WI38 (cell line): ENCODE measurements around the gene KLRC3.
"Not testable (repeated sequence)": the region's sequence is repeated elsewhere in the genome, so short reads cannot be mapped to it uniquely, and the experiment has no call there.

ENCODE experiments used
- H3K4me3 ChIP-seq: 2 replicates; pipeline ENCODE4 v1.5.1; 2011; ENCODE audit warnings: low read depth, mild to moderate bottlenecking, control low read depth, low read length
- CTCF ChIP-seq: IDR thresholded peaks from 2 replicates; pipeline ENCODE4 v1.5.1; 2012; ENCODE audit warnings: low read depth, mild to moderate bottlenecking, control low read depth, low read length

Gene KLRC3

DNA sequence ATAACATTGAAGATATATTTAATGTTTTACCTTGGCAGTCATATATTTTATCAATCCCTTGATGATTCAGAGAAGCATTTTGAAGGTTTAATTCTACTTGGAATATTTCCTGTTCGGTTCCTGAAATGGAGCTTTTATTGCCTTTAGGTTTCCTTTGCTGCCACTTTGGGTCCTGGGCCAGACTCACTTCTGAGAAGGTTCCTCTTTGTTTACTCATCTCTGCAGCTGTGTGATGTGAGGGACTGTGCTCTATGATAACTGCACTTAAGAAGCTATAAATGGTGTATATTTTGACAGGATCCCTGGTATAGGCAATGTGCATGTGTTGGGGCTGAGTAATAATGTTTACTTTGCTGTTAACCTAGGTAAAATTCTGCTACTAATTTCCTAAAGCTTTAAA, at the start of gene KLRC3:
Gene KLRC3, minus strand, starts transcription at position 262 of the 400 bp plus-strand sequence. Its CDS starts 45 bp downstream, at position 217.
- not testable (repeated sequence) for H3K4me3 ChIP-seq

GRCh38 chr12:10469701-10470100, 49.3 kb upstream of the KLRC3 start:
- no peak overlapping the region for H3K4me3 ChIP-seq
- TF ChIP-seq CTCF, result no peak

DNA sequence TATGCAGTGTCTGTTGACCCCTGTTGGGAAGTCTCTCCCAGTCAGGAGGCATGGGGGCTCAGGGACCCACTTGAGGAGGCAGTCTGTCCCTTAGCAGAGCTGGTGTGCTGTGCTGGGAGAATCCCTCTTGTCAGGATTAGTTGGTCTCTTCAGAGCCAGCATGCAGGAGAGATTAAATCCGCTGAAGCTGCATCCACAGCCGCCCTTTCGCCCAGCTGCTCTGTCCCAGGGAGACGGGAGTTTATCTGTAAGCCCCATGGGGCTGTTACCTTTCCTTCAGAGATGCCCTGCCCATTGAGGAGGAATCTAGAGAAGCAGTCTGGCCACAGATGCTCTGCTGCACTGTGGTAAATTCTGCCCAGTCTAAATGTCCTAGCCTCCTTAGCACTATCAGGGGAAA, 45.9 kb upstream of the KLRC3 start:
- no peak for TF ChIP-seq CTCF
- no peak overlapping the region for H3K4me3 ChIP-seq

GRCh38 chr12:10457760-10458159, 37.4 kb upstream of the KLRC3 start:
- TF ChIP-seq CTCF, result no peak
- no peak overlapping the region for H3K4me3 ChIP-seq

DNA sequence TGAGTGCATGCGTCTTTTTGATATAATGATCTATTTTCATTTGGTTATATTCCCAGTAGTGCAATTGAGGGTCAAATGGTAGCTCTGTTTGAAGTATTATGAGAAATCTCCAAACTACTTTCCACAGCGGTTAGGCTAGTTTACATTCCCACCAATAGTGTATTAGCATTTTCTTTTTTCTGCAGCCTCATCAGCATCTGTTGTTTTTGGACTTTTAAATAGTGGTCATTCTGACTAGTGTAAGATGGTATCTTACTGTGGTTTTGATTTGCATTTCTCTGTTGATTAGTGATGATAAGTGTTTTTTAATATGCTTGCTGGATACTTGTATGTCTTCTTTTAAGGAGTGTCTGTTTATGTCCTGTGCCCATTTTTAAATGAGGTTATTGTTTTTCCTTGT, 36.5 kb upstream of the KLRC3 start:
- TF ChIP-seq CTCF, result no peak
- no peak overlapping the region for H3K4me3 ChIP-seq

DNA sequence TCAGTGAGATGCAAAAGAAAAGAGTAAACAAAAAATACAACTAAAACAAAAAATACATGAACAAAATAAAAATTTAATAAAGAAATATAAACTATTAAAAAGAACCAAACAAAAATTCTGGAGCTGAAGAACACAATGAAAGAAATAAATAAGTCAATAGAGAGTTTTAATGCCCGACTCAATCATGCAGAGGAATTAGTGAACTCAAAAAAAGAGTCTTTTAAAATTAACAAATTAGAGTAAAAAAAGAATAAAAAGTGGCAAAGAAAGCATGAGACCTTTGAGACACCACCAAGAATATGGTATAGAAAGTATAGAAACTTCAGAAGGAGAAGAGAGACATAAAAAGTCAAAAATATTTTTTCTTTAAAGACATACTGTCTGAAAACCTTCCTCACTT, 35.4 kb upstream of the KLRC3 start:
- TF ChIP-seq CTCF, result no peak
- H3K4me3 ChIP-seq, result no peak overlapping the region

DNA sequence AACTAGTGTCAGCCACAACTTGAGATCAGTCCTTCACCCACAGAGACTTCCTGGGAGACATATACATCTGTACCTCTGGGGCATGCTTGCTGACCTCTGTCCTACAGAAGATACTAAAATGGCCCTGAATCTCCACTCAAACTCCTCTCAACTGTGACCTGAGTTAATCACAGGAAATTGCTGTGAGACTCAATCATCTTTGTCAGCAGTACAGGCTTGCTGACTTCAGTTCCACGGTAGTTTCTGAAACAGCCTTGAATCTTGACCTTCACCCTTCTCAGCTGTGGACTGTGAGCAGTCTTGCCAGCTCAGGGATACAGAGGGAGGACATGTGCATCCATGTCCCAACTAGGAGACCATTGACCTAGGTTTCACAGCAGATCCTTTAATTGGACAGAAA, 34.1 kb upstream of the KLRC3 start:
- no peak overlapping the region for H3K4me3 ChIP-seq
- no peak for TF ChIP-seq CTCF

- no peak within 1 kb of the TSS for H3K4me3 ChIP-seq
- no peak for TF ChIP-seq CTCF
Observed at GRCh38 chr12:10453156-10453555, 32.8 kb upstream of the KLRC3 start, which contains the start of gene KLRC1. KLRC1 (minus strand) TSS chr12:10453377; CDS start chr12:10451156, 2,221 bp downstream.
